Medulla oblongata (tissue), 1 donor: ENCODE data around the gene BRI3BP.

ENCODE experiments used
- DNase-seq: peaks from one replicate; pipeline ENCODE4 v3.0.0-alpha.2; 2015; ENCODE audit errors: extremely low spot score

The BRI3BP gene

GRCh38 chr12:124993626-124994436 lies at the start of gene BRI3BP:
BRI3BP (plus strand) TSS chr12:124993645; CDS start chr12:124993791, 146 bp downstream.
- DNase-seq, result peak; percentile 30

GRCh38 chr12:124946447-124946793 lies 47.0 kb upstream of the BRI3BP start:
- DNase-seq, result no peak

- DNase-seq, result no peak
Measured at GRCh38 chr12:124947013-124947412, 46.4 kb upstream of the BRI3BP start.

GRCh38 chr12:124947561-124948398 lies 45.7 kb upstream of the BRI3BP start:
- DNase-seq, result no peak

GRCh38 chr12:124949066-124949465 lies 44.4 kb upstream of the BRI3BP start:
- DNase-seq, result no peak

- no peak for DNase-seq
Measured at GRCh38 chr12:124949779-124950728, 43.4 kb upstream of the BRI3BP start.

GRCh38 chr12:124952295-124952694 lies 41.1 kb upstream of the BRI3BP start:
- no peak for DNase-seq

- DNase-seq, result no peak
Measured at GRCh38 chr12:124952801-124953200, 40.6 kb upstream of the BRI3BP start.

- DNase-seq, result no peak
Measured at GRCh38 chr12:124953689-124954405, 39.6 kb upstream of the BRI3BP start.

- no peak for DNase-seq
Measured at GRCh38 chr12:124954771-124955170, 38.7 kb upstream of the BRI3BP start.

- DNase-seq, result no peak
Measured at GRCh38 chr12:124956571-124956970, 36.9 kb upstream of the BRI3BP start.

GRCh38 chr12:124961055-124961454 lies 32.4 kb upstream of the BRI3BP start:
- no peak for DNase-seq

- no peak for DNase-seq
Measured at GRCh38 chr12:124963211-124963610, 30.2 kb upstream of the BRI3BP start.

GRCh38 chr12:124964251-124964650 lies 29.2 kb upstream of the BRI3BP start:
- no peak for DNase-seq

GRCh38 chr12:124964836-124965462 lies 28.5 kb upstream of the BRI3BP start:
- DNase-seq, result no peak

GRCh38 chr12:124967016-124967739 lies 26.3 kb upstream of the BRI3BP start:
- no peak for DNase-seq

GRCh38 chr12:124968656-124969055 lies 24.8 kb upstream of the BRI3BP start:
- DNase-seq, result no peak

GRCh38 chr12:124970647-124971402 lies 22.6 kb upstream of the BRI3BP start:
- no peak for DNase-seq

GRCh38 chr12:124971603-124972002 lies 21.8 kb upstream of the BRI3BP start:
- DNase-seq, result no peak
